HG03175 (cell line): Measurements from ENCODE around the gene SPDYE3.
"Not testable (repeated sequence)": the region's sequence is repeated elsewhere in the genome, so short reads cannot be mapped to it uniquely, and the experiment has no call there.

ENCODE experiments used
- ATAC-seq: cut with Tn5 transposase; IDR thresholded peaks from one replicate; pipeline ENCODE4 v1.9.1; 2021; ENCODE audit warnings: mild to moderate bottlenecking, moderate library complexity; ENCODE audit not compliant: unreplicated experiment

SPDYE3 gene

DNA sequence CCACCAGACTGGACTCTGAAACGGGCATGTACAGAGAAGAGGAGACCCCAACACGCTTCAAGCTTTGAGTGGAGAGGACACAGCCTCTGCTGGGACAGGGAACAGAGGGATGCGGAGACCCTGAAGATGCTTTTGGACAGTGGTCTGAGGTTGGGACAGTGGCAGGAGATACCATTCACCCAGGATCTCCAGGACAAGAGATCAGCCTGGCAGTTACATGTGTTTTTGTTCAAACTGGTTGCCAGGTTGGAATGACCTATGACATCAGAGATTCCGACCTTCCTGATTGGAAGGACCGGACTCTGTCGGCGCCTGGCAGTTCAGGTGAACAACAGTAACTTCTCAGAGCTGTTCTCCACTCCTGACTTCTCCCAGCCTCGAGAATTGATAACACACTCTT lies at the start of gene SPDYE3:
TSS of gene SPDYE3 (plus strand) at position 301 of the 400 bp plus-strand sequence. CDS start 184 bp downstream, outside the sequence.
- ATAC-seq: not testable (repeated sequence)

DNA sequence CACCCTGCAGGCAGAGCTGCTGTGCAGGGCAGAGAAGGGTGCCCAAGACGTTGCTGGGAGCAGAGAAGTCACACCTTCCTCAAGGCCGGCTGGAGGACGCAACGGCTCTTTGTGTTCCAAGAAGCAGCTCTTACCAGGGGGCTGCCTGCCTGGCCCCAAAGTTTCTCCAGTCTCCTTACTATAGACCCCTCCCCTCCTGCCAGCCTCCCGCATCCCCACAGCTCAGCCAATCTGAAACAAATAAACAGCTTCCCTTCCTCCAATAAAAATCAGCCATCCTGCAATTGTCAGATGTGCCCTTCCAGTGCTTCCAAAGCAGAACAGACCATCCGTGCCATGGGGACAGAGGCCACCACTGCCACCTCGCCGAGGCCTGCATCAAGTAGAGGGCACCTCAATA lies 47.5 kb upstream of the SPDYE3 start:
- not testable (repeated sequence) for ATAC-seq

DNA sequence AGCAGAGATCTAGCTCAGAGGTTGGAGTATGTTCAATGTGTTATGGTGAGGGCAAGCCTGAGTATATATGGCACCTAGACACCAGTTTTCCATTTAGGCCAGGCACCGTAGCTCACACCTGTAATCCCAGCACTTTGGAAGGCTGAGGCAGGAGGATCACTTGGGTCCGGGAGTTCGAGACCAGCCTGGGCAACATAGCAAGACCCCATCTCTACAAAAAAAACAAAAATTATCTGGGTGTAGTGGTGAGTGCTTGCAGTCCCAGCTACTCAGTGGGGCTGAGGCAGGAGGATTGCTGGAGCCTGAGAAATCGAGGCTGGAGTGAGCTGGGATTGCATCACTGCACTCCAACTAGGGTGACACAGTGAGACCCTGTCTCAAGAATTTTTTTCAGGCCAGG lies 44.6 kb upstream of the SPDYE3 start:
- not testable (repeated sequence) for ATAC-seq

GRCh38 chr7:100264223-100264622 lies 43.3 kb upstream of the SPDYE3 start:
- ATAC-seq: not testable (repeated sequence)

DNA sequence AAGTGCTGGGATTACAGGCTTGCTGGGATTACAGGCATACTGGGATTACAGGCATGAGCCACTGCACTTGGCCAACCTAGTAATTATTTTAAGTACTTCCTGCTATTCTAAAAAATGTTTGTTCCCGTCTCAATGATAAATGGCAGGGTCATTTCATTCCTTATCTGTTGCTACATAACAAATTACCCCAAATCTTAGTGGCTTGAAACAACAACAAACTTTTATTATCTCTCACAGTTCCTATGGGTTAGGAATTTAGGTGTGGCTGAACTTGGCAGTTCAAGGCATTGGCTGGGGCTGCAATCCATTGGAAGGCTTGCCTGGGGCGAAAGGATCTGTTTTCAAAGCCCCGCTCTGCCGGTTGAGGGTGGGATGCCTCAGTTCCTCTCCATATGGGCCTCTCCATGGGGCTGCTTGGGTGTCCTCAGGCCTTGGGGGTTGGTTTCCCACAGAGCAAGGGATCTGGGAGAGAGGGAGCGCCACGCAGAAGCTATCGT lies 42.8 kb upstream of the SPDYE3 start:
- ATAC-seq: not testable (repeated sequence)

DNA sequence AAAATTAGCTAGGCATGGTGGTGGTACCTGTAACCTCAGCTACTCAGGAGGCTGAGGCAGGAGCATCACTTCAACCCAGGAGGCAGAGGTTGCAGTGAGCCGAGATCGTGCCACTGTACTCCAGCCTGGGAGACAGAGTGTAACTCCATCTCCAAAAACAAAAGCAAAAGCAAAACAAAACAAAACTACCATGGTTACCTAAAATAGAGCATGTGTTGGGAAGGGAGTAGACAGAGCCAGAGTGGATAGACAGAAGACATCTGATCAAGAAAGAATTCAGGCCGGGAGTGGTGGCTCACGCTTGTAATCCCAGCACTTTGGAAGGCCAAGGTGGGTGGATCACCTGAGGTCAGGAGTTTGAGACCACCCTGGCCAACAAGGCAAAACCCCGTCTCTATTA lies 41.7 kb upstream of the SPDYE3 start:
- ATAC-seq: not testable (repeated sequence)

GRCh38 chr7:100266576-100267354 lies 40.7 kb upstream of the SPDYE3 start:
- no peak for ATAC-seq

- ATAC-seq: no peak
Measured at GRCh38 chr7:100267648-100268047, 39.9 kb upstream of the SPDYE3 start.

DNA sequence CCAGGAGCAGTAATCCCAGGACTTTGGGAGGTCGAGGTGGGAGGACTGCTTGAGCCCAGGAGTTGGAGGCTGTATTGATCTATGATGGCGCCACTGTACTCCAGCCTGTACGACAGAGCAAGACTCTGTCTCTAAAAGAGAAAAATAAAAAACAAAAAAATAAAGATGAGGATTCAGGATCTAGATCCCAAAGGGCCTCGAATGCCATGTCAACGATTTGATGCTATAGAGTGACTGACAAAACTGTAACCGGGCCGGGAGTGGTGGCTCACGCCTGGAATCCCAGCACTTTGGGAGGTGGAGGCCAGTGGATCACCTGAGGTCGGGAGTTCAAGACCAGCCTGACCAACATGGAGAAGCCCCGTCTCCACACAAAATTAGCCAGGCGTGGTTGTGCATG lies 38.6 kb upstream of the SPDYE3 start:
- ATAC-seq: not testable (repeated sequence)

DNA sequence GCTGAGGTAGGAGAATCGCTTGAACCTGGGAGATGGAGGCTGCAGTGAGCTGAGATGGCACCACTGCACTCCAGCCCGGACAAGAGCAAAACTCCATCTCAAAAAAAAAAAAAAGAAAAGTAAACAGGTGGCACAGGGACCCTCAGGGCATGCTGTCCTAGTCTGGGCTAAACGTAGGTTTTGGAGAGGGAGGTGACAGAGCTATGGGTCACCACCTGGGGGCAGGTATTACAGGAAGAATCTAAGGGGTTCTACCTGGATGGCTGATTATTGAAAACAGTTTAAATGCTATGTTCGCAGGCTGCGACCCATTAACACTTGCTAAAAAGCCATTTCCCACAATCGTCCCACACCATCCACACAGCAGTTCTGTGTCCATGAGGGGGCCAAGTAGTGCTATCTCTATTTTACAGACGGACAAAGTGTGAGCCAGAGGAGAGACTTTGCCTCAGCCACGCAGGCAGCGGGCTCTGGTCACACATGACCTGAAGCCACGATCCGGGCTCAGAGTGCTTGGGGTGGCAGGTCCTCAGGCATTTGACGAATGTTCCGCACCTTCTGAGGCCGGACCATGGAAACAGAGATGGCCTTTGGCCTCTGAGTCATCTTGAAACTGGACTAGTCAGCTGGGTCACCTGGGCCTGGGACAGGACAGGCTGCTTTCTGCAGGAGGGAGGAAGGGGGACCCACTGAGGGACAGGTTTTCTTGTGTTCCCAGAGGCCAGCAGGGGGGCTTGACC lies 38.0 kb upstream of the SPDYE3 start:
- not testable (repeated sequence) for ATAC-seq

GRCh38 chr7:100270046-100270918 lies 37.2 kb upstream of the SPDYE3 start:
- not testable (repeated sequence) for ATAC-seq

- not testable (repeated sequence) for ATAC-seq
Measured at GRCh38 chr7:100270941-100271593, 36.4 kb upstream of the SPDYE3 start.

DNA sequence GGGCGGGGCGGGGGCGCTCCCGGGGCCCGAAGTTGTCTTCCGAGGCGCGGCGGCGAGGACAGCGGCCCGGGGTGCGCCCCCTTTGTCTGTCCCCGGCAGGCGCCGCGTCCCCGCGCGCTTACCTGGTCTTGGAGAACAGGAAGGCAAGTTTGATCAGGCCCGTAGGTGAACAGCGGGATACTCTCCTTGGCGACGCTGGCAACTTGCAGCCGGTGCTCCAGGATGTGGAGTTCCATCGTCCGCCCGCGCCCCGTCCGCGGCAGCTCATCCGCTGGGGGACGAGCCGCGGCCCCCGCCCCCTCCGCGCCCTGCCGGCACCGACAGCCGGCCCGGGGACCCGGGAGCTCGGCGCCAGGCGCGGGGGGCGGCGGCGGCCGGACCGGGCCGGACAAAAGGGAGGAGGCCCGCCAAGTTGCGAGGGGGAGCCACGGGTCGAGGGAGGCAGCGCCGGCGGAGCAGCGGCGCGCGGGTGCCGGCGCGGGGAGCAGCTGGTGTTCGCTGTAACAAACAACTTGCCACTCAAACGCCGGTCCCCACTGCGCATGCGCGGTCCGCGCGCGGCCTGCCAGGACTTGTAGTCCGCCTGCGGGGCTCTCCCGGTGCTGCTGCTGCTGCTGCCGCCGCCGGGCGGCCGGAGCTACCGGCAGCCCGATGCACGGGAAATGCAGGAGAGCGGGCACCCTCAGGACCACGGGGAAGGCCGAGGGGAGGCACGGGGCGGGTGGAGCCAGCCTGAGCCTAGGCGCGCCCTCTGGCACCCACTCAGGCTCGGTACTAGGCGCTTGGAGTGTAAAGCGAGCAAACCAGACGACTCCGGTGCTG lies 35.6 kb upstream of the SPDYE3 start:
- peak; percentile 91 for ATAC-seq

DNA sequence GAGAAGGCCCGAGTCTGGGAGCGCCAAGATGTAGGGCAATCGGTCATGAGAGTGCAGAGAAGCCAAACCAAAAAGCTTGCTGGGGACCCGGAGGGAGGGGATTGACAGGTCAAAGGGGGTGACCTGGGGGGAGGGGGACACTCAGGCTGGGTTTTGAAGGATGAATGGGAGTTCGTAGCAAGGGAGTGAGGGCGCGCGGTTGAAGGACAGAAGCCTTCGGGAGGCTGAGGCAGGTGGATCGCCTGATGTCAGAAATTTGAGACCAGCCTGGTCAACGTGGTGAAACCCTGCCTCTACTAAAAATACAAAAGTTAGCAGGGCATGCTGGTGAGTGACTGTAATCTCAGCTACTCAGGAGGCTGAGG lies 35.0 kb upstream of the SPDYE3 start:
- ATAC-seq: not testable (repeated sequence)

GRCh38 chr7:100275120-100275519 lies 32.4 kb upstream of the SPDYE3 start:
- ATAC-seq: no peak

DNA sequence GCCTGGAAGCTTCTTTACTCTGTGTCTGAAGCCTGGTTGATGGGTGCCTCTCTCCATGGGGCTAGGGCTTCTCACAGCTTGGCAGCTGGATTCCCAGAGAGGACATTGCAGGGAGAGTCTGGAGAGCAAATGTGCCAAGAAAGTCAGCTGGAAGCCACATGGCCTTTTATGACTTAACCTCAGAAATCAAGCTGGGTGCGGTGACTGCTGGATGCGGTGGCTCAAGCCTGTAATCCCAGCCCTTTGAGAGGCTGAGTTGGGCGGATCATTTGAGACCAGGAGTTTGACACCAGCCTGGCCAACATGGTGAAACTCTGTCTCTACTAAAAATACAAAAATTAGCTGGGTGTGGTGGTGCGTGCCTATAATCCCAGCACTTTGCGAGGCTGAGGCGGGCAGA lies 31.4 kb upstream of the SPDYE3 start:
- not testable (repeated sequence) for ATAC-seq

GRCh38 chr7:100282069-100282608 lies 25.4 kb upstream of the SPDYE3 start:
- ATAC-seq: not testable (repeated sequence)

GRCh38 chr7:100283147-100283546 lies 24.4 kb upstream of the SPDYE3 start:
- ATAC-seq: not testable (repeated sequence)
